Superior temporal gyrus (tissue), 1 donor: Measurements from ENCODE around the gene SSTR5.

Experiments used
- DNase-seq: peaks from one replicate; pipeline ENCODE4 v3.0.0-alpha.2; 2016; ENCODE audit errors: extremely low spot score

Gene SSTR5

DNA sequence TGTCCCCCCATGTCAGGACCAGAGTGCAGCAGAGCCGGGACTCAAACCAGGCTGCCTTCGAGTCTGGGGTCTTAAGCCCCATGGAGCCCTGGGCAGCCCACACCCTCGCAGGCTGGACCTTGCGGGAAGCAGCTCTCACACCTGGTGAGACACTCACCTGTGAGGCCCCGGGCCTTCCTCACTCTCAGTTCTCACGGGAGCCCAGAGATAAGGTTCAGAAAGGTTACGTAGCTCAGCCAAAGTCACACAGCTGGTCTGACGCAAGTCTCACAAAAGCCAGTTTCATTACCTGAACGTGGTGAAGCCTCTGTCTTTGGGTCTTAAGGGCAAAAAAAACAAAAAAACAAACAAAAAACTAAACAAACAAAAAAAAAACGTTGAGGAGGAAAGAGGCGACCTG is 32.8 kb upstream of the SSTR5 start:
- no peak for DNase-seq

DNA sequence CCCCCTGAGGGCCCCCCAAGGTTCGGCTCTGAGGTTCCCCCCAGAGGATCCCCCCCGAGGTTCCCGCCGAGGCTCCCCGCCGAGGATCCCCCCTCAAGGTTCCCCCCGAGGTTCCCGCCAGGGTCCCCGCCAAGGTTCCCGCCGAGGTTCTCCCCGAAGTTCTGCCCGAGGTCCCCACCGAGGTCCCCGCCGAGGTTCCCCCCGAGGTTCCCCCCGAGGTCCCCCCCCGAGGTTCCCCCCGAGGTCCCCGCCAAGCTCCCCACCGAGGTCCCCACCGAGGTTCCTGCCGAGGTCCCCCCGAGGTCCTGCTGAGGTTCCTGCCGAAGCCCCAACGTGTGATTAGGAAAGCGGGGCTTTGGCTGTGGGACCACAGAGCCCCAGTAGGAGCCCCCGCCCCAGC is 32.2 kb upstream of the SSTR5 start:
- no peak for DNase-seq

- DNase-seq = no peak
Observed at GRCh38 chr16:1042049-1042744, 30.4 kb upstream of the SSTR5 start.

DNA sequence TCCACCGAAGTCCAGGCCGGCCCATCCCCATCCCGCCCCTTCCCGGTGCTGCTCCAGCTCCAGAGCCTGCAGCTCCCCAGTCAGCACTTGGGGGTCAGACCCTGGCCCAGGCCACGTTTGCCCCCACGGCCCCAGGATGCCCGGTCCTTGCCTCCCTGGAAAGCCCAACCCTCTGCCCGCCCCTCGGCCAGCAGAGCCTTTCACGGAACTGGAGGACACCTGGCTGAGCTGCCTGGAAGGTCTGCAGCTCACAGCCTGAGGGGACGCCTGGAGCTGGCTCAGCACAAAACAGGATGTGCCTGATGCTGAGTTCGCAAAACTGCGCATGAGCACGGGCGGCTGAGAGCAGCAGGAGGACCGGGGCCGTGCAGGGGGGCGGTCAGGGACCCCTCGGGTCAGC is 29.7 kb upstream of the SSTR5 start:
- no peak for DNase-seq

GRCh38 chr16:1043881-1044451 is 28.6 kb upstream of the SSTR5 start:
- DNase-seq = no peak

GRCh38 chr16:1044460-1045309 is 27.9 kb upstream of the SSTR5 start:
- no peak for DNase-seq

- DNase-seq = no peak
Observed at GRCh38 chr16:1045310-1045992, 27.1 kb upstream of the SSTR5 start.

- DNase-seq = peak; percentile 86
Observed at GRCh38 chr16:1045993-1046911, 26.3 kb upstream of the SSTR5 start.

GRCh38 chr16:1047123-1047522 is 25.4 kb upstream of the SSTR5 start:
- no peak for DNase-seq

DNA sequence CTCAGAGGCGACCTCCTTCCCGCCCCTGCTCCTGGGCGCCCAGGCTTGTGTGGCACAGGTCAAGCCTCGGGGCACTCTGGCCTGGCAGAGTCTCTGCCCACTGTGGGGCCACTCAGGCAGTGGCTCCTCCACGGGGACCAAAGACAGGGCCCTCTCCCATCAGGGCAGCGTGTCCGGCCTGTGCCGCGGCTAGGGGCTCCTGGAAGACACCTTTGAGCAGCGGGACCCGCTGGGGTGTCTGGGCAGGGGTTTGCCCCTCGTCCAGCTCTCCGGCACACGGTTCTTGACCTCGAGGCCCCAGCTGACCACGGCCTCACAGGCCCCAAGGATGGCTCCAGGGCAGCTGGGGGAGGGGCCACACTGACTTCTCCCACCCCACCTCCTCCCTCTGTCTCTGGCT is 24.7 kb upstream of the SSTR5 start:
- no peak for DNase-seq

GRCh38 chr16:1048442-1049112 is 24.0 kb upstream of the SSTR5 start:
- peak; percentile 84 for DNase-seq

DNA sequence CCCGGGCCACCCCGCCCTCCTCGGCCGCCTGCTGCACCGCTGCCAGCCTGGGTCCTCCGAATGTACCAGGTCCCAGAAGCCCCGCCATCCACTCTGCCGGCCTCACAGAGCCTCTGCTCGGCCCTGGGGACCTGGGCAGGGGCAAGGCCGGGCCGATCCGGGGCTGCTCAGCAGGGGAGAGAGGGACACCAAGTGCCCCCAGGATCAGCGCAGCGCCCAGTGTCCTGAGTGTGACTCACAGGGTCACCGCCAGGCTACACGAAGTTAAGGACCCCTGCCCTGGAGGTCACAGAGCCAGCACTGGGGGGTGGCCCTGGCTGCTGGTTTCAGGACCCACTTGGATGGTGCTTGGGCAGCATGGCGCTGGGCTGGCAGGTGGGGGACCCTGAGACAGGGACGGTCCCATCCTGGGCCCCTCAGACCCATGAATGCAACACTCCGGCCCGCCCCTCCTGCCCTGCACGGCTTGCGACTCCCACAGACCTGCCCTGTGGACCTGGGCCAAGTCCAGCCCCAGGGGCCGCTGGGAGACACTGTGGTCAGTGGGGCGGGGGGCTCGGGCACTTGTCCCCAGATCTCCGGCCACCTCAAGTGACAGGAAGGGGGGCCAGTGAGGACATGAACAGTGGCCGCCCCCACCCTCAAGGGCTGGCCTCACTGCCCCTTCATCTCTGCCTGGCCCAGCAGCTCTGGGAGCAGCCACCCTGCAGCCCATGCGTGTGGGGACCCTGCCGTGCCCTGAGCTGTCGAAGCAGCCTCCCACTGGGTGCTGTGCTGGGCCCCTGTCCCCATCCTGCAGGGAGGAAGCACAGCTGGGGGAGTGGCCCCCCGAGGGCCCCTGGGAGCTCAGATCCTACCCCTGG is 23.2 kb upstream of the SSTR5 start:
- DNase-seq = no peak

DNA sequence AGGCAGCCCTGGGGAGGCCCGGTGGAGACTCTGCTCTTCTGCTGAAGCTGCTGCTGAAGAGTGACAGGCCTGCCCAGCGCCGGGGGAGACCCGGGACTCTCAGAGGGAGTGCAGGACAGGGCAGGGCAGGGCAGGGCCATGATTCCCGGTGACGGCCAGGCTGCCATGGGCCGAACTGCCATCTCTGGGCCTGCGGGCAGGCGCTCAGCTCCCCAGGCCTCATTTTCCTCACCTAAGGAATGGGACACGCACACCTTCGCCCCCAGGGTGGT is 22.6 kb upstream of the SSTR5 start:
- DNase-seq = no peak

- no peak for DNase-seq
Observed at GRCh38 chr16:1050516-1050915, 22.0 kb upstream of the SSTR5 start.

DNA sequence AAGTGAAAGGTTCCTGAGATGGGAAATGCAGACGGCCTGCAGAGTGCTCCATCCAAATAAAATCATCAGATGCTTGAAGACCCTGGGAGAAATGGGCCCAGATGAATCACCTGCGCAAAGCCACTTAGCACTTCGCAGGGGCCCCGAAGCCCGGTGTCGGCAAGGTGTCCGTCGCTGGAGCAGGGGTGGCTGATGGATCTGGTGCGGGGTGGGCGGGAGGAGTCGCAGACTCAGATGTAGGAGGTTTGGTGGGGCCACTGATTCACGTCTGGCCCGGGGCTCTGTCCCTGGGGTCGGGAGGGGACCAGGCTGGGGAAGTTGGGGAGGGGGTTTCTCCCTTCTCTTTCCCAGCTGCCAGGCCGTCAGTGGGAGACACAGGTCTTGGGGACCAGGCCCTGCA is 21.6 kb upstream of the SSTR5 start:
- no peak for DNase-seq

DNA sequence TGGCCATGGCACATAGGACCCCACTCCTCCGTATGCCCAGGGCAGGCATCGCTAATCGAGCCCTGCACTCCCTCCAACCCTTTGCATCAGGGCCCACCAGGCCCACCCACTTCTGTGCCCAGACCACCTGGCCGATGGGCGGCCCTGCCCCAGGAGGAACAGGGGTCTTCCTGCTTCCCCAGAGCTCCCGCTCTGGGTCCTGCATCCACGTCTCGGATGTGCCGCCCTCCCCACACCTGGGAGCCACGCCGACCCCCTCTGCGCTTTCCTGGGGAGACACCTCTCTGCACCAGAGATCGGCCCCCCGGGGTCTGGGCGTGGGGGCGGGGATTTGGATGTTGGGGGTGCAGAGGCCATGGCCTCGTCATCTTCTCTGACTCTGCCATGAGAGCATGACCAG is 21.1 kb upstream of the SSTR5 start:
- no peak for DNase-seq

GRCh38 chr16:1052721-1053120 is 19.8 kb upstream of the SSTR5 start:
- DNase-seq = no peak

DNA sequence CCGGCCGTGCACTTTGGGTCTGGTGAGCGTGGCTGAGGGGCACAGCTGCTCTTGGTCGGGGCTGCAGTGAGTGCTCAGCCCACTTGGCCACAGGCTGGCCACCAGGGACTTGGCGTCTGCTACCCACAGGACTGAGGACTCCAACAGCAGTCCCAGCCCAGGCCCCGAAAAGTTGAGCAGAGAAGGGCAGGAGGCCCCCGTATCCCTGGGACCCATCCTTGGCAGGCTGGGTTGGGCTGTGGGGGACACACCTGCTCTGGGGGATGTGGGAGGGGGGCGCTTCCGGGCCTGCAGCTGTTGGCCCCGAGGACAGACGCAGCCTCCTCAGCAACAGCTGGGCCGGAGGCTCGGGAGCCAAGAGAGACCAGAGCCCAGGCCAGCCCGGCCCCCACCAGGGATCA is 19.4 kb upstream of the SSTR5 start:
- DNase-seq = no peak

GRCh38 chr16:1053700-1054368 is 18.7 kb upstream of the SSTR5 start:
- no peak for DNase-seq
